CD4-positive, alpha-beta T cell treated with Interleukin-10 for 1 hour (primary cell): ENCODE measurements around the gene PDGFC.
"Not testable (repeated sequence)": the region's sequence is repeated elsewhere in the genome, so short reads cannot be mapped to it uniquely, and the experiment has no call there.

Experiments
- DNase-seq: peaks from one replicate; pipeline ENCODE4 v3.0.0-alpha.2; 2020

The PDGFC gene

DNA sequence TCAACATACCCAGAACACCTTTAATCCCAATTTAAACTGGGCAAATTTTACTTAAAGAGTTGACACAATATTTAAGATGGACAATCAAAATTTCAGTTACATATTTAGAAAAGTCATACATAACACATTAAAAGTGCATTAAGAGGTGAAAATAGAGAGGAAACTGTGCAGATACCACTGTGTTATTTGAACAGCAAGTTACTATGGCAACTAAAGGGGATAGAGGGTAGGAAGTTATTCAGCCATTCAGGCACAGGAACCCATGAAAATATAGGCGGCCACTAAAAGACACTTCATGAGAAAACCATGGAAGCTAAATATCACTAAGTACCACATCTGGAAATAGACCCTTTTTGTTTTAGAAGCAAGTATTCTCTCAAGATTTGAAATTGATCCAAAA lies 75.1 kb downstream of the PDGFC start:
- no peak for DNase-seq

DNA sequence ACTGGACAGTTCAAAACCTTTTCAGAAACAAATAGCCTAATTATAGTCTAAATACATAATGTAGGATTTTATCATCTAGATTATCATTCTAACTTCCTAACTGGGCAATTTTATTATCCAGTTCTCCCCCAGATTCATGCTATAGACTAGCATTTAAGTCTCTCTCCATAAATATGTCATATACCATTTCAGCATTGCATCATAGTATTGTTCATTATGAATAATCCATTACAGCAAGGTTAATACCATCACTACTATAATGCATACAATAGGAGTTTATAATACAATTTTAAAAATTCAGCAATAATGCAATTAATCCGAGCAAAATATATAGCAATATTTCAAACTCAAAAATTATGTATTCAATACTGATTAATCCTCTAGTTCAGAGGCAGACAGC lies 77.4 kb downstream of the PDGFC start:
- DNase-seq, result no peak

DNA sequence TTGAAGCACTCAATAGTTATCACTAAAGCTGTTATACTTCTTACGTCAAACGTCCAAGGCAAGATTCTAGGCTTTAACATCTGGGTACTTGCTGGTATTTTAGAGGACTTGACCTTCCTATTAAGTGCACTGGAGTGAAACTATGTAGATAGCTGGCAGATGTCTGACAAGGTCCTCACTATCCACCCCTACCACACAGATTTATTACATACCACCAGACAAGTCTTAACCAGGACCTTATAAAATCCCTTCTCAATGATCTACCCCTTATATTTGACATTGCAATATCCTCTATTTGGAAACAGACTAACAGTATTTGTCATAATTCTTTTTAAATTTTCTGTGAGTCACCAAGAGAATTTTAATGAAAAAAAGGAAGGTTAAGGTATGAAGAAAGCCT lies 78.8 kb downstream of the PDGFC start:
- no peak for DNase-seq

DNA sequence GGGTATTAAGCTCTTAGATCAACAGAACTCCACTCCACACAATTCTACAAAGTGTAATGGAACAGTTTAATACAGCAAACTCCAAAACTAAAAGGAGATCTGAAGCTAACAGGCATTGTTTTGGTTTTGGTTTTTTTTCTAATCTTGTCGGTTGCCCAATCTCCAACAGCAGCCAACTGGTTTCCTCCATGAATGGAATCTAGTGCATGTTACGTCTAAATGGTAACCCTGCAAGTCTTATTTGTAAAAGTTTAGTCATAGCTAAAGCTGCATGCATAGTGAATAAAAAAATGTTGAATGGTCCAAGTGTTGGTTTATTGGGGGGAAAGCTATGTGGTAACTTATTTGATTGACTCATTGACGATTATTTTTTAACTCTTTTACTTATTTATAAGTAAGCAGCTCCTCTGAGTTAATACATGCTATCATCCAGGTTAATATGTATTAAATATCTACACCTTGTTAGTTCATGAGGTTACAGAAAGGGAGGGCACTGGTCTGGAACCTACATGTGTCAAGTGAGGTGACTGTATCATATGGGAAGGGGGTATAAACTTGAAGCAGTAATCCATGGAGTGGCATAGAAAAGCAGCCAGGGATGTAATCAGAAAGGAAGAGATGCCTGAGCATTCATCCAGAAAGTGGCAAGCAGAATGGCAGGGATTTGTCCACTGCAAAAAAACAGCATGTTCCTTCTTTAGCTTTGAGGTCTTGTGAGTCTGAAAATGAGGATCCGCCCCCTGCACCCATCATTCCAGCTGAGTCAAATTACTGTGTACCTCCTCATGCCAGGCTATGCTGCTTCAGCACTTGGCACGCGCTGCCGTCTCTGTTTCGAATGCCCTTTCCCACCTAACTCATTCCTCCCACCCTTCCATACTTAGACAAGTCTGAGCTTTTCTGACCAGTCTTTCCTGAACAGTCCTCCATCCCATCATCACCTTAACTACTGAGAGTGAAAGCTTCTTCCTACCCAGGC lies 81.7 kb downstream of the PDGFC start:
- no peak for DNase-seq

DNA sequence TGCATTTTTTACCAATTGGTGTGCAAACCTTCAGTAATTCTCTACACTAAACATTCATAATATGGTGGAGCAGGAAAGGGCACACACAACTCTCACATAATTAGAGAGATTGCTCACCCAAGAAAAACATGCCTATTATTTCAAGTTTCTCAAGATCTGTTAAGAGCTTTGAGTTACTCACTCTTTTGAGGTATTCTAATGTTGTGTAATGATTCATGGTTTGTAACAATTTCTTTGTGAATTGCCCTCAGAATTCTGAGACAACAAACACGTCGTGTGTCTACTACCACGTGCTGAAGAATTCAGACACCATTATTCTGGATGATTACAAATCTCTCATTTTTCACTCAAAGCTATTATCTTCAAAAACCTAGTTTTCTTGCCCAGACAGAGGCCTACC lies 82.8 kb downstream of the PDGFC start:
- DNase-seq, result no peak

DNA sequence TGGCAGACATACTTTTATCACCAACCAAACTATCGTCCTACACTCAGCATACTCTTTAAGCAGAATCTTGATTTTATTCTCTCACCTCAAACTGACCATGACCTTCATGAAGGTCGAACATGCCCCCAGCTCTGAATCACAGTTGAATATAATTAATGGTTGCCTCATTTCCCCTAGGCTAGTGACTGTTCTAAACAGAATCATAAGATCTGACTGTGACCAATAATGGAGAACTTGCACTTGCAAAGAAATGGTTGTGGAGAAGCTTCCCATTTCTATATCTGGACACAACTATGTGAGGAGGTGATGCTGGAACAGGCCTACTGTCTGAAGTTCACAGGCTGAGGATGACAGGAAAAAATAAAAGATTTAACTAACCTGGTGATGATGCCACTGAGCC lies 85.1 kb downstream of the PDGFC start:
- no peak for DNase-seq

DNA sequence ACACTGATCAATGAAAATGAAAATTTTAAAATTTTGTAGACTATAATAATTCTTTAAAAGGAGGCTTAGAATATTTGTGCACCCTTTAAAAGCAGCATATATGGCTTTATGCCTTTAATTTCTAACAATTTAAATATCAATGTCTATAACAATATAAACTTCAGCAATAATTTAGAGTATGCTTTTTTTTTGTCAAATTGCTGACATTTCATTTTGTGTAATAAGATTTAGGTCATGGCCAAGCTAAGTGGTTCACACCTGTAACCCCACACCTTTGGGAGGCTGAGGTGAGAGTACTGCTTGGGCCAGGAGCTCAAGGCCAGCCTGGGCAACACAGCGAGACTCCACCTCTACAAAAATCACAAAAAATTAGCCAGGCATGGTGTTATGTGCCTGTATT lies 86.2 kb downstream of the PDGFC start:
- DNase-seq, result no peak

DNA sequence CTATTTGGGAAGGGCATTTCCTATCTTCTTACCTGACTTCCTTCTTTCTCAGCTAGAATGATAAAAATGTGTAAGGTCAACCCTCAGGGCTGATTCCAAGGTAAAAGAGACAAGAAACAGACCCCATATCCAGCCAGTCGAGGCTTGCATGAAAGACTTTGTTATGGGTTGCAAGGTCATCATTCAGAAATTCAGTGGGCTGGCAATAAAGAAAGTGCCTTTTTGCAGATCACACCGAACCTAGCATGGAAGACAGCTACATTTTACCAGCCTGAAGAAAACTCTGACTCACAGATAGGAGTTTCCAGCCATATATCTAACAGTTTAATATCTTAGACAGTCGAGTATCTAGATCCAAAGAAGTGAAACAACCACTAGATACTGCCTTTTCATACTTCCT lies 87.4 kb downstream of the PDGFC start:
- no peak for DNase-seq

DNA sequence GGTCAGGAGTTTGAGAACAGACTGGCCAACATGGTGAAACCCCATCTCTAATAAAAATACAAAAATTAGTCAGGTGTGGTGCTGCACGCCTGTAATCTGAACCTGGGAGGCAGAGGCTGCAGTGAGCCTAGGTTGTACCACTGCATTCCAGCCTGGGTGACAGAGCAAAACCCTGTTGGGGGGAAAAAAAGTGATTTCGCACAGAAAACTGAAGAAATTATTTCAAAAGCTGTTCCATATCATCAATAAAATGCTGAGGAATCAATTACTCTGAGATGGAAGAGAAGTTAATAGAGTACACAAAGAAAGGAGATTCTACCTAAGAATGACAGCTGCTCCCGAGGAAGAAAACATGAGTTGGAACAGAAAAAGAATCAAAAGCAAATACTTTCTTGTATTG lies 95.9 kb downstream of the PDGFC start:
- no peak for DNase-seq

DNA sequence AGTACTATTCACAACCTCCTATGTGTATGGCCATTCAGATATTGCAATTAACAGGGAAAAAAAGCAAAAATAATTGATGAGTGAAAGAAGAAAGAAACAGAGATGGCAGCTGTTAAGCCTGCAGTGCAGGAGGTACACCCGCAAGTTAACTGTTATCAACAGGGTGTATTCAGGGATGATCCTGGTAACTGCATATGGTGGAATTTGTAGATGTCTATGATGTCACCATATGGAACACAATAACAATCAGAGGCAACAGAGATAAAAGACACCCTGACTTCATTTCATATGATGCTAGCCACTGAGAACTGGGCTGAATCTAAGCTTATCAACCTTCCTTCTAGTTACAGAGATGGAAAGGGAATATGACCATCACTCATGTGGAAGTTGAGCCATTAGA lies 96.5 kb downstream of the PDGFC start:
- no peak for DNase-seq

DNA sequence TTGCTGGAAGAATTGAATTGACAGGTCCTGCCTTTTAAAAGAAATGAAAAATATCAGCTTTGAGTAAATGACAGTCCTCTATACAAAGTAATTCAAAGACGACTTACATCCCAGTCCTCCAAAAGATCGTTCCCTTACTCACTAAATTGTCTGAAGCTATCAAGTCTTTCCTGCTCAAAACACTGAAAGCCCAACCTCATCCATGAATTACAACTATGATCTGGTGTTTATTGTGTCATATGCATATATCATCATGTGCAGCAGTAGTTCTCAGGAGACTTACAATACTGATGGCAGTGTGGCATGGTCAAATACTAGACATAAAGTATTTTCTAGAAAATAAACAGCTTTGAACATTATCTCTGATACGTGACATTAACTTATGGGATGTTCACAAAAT lies 97.8 kb downstream of the PDGFC start:
- DNase-seq, result no peak

DNA sequence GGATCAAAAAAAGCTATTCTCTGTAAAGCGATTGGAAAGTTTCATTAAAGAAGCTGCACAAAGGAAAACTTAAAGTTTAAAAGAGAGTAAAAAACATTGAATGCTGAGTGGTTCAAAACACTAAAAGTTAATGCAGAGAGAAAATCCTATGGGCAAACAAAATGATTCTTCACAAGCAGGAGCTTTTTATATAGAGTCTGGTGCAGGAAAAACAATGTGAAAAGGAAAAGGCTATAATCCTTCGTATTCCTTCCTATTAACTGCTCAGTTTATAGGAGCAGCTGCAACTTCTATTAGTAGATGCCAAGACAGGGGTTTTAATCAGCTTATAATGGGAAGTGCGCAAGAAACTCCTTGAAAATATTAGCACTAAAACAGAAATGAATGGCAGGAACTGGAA lies 100.7 kb downstream of the PDGFC start:
- DNase-seq, result no peak

DNA sequence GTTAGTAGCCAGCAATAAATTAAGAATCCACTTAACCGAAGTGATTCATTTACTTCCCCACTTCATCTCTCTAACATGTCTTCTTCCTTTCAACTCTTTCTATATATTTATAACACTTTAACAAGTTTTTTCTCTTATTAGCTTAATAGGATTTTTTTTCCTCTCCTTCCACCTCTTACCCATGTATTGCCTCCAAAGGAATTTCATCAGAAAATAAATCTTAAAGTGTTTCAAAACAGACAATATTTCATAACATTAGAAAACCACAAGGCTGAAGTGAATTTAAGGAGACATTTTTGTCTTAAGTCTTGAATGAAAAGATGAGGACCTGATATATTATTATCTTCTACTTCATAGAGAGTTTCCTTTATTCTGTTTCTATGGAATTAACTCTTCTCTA lies 101.5 kb downstream of the PDGFC start:
- DNase-seq, result no peak

DNA sequence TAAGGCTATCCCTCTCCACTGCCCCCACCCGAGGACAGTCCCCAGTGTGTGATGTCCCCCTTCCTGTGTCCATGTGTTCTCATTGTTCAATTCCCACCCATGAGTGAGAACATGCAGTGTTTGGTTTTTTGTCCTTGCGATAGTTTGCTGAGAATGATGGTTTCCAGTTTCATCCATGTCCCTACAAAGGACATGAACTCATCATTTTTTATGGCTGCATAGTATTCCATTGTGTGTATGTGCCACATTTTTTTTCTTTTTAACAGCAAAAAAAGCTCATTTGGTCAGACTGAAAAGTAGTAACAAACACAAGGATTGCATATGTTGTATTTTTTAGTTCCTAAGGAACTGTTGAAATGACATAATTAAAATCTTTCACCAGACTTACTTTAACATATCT lies 105.5 kb downstream of the PDGFC start:
- DNase-seq, result not testable (repeated sequence)

DNA sequence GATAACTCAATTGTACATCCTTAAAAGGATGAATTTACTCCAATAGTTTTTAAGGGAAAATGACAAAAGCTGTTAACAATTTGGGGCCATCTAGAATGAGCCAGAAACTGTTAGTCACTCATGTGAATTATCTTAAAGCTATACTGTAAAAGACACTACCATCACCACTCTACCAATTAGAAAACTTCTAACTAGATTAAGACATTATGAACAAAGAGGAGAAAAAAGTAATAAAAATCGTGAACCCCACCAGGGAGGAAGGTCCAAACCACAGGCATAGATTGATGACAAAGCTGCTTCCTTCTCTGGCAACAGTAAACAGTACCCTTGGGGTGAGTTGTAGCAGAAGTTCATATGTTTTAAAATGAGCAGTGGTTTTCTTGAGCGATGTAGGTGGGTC lies 106.1 kb downstream of the PDGFC start:
- no peak for DNase-seq

DNA sequence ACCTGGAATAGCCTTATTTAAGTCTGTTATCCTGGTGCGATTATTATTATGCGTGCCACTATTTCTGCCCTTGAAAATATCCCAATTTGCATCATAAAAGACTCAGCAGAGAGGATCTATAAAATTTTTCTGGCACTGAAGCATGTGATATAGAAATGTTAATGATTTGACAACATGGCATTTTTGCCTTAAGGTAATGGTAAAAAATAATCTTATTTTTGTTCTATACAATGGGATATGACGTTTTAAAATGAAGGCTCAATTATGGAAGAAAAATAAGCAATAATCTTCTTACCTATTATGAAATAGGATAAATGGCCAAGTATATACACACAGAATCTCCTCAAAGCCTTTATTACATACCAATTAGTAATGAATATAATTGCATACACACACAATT lies 113.5 kb downstream of the PDGFC start:
- DNase-seq, result no peak

DNA sequence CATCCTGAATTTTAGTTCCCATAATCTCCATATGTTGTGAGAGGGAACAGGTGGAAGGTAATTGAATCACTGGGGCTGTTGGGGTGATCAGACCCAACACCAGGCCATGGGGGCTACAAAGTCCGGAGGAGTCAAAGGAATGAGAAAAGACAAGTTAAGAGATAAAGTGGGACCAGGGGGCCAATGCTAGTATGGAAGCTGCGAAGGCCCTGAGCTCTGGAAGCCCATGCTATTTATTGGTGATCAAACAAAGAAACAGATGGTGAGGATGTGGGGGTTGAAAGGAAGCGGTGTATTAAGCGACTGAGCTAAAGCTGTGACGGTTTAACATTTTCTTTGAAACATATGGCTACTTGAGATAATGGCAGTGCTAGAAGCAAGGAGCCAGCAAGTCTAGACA lies 132.8 kb downstream of the PDGFC start:
- no peak for DNase-seq

DNA sequence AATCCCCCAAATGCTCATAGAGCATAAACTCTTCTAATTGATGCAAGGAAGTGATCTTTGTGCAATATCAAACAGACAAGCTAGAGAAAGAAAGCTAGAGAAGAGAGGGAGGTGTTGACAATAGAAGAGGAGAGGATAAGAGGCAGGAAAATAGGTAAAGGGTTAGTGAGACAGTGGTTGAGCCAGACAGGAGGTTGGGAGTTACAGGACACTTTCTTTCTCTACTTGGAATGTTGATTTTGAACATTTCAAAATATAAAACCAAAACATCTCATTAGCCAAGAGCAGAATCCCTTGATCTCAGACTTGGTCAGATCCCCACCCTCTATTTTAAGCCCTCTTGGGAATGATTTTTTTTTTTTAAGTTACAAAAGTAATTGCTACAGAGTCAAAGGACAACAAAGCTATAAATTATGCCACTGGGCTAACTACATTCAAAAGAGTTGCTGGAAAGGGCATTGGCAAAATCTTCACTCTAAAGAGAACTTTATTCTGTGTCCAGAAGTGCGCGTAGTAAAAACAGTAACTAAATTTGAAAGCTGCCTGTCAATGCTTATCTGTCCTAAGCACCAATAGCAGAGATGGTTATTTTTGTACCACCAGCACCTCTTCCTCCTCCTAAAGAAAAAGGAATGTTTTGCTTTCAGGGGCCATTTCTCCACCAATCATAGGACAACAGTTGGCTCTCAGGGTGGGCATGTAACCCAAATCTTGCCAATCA lies 133.8 kb downstream of the PDGFC start:
- no peak for DNase-seq

DNA sequence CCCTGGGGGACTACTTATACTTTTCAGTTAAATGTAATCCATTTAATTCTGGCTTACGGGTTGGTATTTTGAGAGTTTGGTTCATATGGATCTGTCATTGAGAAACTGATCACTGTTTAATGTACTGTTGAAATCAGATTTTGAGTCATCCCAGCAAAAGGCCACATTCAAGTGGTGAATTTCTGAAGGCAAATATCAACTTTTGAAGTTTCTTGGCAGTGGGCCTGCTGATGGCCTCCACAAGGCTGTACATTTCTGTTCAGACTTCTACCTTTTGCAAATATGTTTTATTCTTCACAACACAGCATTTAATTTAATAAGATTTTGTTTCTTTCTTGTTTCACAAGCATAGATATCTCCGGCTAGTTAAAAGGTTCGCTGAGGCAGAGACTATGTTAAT lies 138.7 kb downstream of the PDGFC start:
- DNase-seq, result no peak

DNA sequence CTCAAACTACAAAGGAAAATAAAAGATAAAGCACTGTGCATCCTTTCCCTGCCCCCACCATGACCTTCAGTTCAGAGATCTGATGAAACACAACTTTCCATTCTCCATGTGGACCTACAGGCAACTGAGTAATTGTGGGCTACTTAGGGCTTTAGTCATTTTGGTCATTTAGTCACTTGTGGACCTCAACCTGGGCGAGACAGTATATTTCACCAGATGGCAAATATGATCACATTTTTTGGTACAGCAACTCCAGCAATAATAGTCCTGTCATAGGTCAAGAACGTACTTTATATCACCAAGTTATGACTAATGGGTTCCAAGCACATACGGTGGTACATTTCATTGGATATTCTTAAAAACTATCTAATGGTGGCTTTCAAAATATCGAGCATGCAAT lies 141.2 kb downstream of the PDGFC start:
- DNase-seq, result no peak

DNA sequence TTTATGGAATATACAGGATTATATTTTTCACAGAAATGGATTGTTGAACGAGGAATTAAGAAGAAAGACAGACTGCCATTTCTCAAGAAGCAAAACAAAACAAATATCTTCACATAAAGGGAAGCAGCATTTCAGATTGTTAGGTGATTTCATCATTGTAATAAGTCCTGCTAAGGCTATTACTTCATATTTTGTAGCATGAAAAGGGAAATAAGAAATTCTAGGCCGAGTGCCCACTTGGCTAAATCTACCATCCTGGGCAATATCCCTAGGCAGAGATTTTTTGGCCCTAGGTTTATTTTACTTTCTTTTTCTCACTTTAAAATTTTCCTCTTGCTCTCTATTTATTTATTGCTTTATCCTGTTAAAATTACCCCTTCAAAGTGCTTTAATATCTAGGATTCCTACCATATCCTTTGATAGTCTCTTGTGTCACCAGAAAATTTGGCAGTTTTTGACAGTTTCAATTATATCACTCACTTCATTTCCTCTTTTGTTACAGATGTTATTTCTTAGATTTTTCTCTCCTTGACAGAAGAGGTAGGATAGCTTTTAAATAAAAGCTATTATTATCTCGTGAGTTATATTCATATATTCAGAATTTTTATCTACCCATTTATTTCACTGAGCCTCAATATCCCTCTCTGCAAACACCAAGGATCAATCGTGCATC lies 142.3 kb downstream of the PDGFC start:
- DNase-seq, result no peak

DNA sequence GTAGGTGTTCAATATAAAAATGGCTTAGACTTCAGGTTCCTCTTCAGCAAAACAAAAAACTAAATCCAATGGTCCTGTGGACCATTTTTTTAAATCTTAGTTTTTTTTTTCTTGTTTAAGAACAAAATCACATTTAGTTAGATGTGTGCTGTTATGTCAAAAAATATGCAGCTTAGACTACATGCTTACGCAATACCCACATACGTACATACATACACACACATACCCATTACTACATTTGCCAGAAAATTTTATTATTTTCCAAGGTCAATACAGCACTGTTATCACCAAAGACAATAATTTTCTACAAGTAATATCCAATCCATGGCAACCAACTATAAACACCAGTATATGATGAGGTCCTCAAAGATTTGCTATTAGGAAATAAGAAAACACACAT lies 144.1 kb downstream of the PDGFC start:
- no peak for DNase-seq

DNA sequence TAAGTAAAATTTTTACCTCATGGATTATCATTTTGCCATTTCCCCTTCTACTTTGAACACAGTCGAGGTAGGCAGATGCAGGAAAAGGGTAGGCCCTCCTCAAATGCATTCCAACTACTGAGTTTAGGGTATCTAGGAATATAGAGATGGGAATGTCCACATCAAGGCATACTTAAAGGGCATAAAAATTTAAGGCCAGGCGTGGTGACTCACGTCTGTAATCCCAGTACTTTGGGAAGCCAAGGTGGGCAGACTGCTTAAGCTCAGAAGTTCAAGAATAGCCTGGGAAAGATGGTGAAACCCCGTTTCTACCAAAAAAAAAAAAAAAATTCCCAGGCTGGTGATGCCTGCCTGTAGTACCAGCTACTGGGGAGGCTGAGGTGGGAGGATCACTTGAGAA lies 146.5 kb downstream of the PDGFC start:
- no peak for DNase-seq
